Body of pancreas (tissue), 4 donors: ENCODE measurements around the gene ANKLE2.

Experiments
- CTCF ChIP-seq, 7 experiments: fragments of 450-650 bp in 4 of 7; fragments of 200-600 bp in 3 of 7; sonication (generic) in 3 of 7; IDR thresholded peaks; one replicate each; pipeline ENCODE4 v1.5.1; 2016 to 2019; ENCODE audit warnings: antibody characterized with exemption in 7 of 7
- POLR2A ChIP-seq, 3 donors: fragments of 450-650 bp; IDR thresholded peaks; one replicate each; pipeline ENCODE4 v1.6.1; 2016; ENCODE audit warnings: antibody characterized with exemption in 3 of 3, mild to moderate bottlenecking in 2 of 3

GRCh38 chr12:132675757-132676432, 85.7 kb downstream of the ANKLE2 start:
- no peak for TF ChIP-seq CTCF (IDR thresholded peaks at IDR 0.05)
- no peak for TF ChIP-seq POLR2A (IDR thresholded peaks at IDR 0.05)
